A549 (cell line): ENCODE measurements around the gene HCLS1. TPM values are rescaled to one million over a fixed set of nuclear protein-coding genes. Genes with fewer than 3 reads are reported as not detected.
"Not testable (repeated sequence)": the region's sequence is repeated elsewhere in the genome, so short reads cannot be mapped to it uniquely, and the experiment has no call there.

ENCODE experiments used
- ATAC-seq, 2 experiments: fragments of 200-7000 bp in 1 of 2; fragments of >200 bp in 1 of 2; cut with Nextera tagmentation in 1 of 2; cut with Tn5 transposase in 1 of 2; 3 replicates each; pipeline versions ENCODE4 v1.8.0 to v1.9.1; 2018 to 2020; ENCODE audit warnings: mild to moderate bottlenecking in 1 of 2, moderate library complexity in 1 of 2
- CTCF ChIA-PET: fragments of 300-600 bp; sonication (Branson Sonifier 250); formaldehyde crosslinking; extraction: SDS; loops from one replicate; lab custom pipeline; 2021; ENCODE audit warnings: antibody characterized with exemption, inconsistent platforms; lab: Yijun Ruan, JAX
- POLR2A ChIA-PET: fragments of 350-600 bp; formaldehyde crosslinking; extraction: SDS; loops from one replicate; lab custom pipeline; 2021; ENCODE audit warnings: antibody characterized with exemption, inconsistent platforms; lab: Yijun Ruan, JAX
- DNase-seq, 2 experiments: peaks; one replicate each; pipeline versions ENCODE4 v3.0.0 to v3.0.0-alpha.2; 2011 to 2016; ENCODE audit warnings: low read depth in 1 of 2, low spot score in 1 of 2
- FAIRE-seq: peaks from 2 replicates; lab custom pipeline; 2011; peaks lifted over from hg19 to GRCh38; lab: Jason Lieb, UNC
- H3K27ac ChIP-seq, 2 experiments: fragments of >200 bp; sonication (Bioruptor Twin); formaldehyde crosslinking; 3 replicates each; pipeline ENCODE4 v1.5.1; 2016 to 2017
- H3K4me1 ChIP-seq: fragments of >200 bp; sonication (Bioruptor Twin); formaldehyde crosslinking; 3 replicates; pipeline ENCODE4 v1.6.1; 2016
- H3K4me2 ChIP-seq: fragments of >200 bp; sonication (Bioruptor Twin); formaldehyde crosslinking; 3 replicates; pipeline ENCODE4 v1.6.1; 2016
- H3K4me3 ChIP-seq: fragments of >200 bp; sonication (Bioruptor Twin); formaldehyde crosslinking; 3 replicates; pipeline ENCODE4 v1.5.1; 2016
- H3K9me3 ChIP-seq: fragments of >200 bp; sonication (Bioruptor Twin); formaldehyde crosslinking; 3 replicates; pipeline ENCODE4 v1.6.1; 2016
- BHLHE40 ChIP-seq: IDR thresholded peaks from 2 replicates; pipeline ENCODE4 v1.6.1; 2012; ENCODE audit warnings: low read depth, low read length, inconsistent platforms
- CBX2 ChIP-seq: fragments of 200-600 bp; sonication (generic); IDR thresholded peaks from 2 replicates; pipeline ENCODE4 v1.6.1; 2016; ENCODE audit warnings: low read depth, mild to moderate bottlenecking, borderline replicate concordance
- EHMT2 ChIP-seq: fragments of 200-600 bp; sonication (generic); IDR thresholded peaks from 2 replicates; pipeline ENCODE4 v1.6.1; 2016; ENCODE audit warnings: antibody characterized with exemption, low read depth, mild to moderate bottlenecking, moderate library complexity
- ELK1 ChIP-seq: fragments of 150-350 bp; IDR thresholded peaks from 2 replicates; pipeline ENCODE4 v1.6.1; 2014; ENCODE audit warnings: low read depth, mild to moderate bottlenecking, low read length
- EP300 ChIP-seq, 2 experiments: fragments of >200 bp; sonication (Bioruptor Twin); formaldehyde crosslinking; IDR thresholded peaks; 2 replicates in 1 of 2; 3 replicates in 1 of 2; pipeline ENCODE4 v1.6.1; 2016 to 2017
- FOSB ChIP-seq: fragments of 250-450 bp; sonication (Bioruptor Pico); IDR thresholded peaks from 2 replicates; pipeline ENCODE4 v1.5.0; 2020; ENCODE audit warnings: mild to moderate bottlenecking, moderate library complexity
- HEYL ChIP-seq: fragments of 250-450 bp; sonication (Bioruptor Pico); IDR thresholded peaks from 2 replicates; pipeline ENCODE4 v1.8.0; 2021; ENCODE audit warnings: mild to moderate bottlenecking, moderate library complexity
- HOXB5 ChIP-seq: fragments of 250-450 bp; sonication (Bioruptor Pico); IDR thresholded peaks from 2 replicates; pipeline ENCODE4 v1.5.0; 2020; ENCODE audit warnings: mild to moderate bottlenecking, moderate library complexity
- JUN ChIP-seq, 2 experiments: fragments of >200 bp; sonication (Bioruptor Twin); formaldehyde crosslinking; IDR thresholded peaks; 2 replicates in 1 of 2; 3 replicates in 1 of 2; pipeline ENCODE4 v1.6.1; 2016 to 2017
- JUNB ChIP-seq: fragments of >200 bp; sonication (Bioruptor Twin); formaldehyde crosslinking; IDR thresholded peaks from 2 replicates; pipeline ENCODE4 v1.6.1; 2016
- MAX ChIP-seq: IDR thresholded peaks from 2 replicates; pipeline ENCODE4 v1.6.1; 2012
- MYC ChIP-seq: IDR thresholded peaks from 2 replicates; pipeline ENCODE4 v1.6.1; 2012; ENCODE audit warnings: mild to moderate bottlenecking, inconsistent platforms, low read length, improper control_type of control experiment, borderline replicate concordance
- NFE2L2 ChIP-seq: fragments of 150-350 bp; conservative IDR thresholded peaks from 2 replicates; pipeline ENCODE4 v1.6.1; 2014; ENCODE audit warnings: low read length
- NR3C1 ChIP-seq: fragments of >200 bp; sonication (Bioruptor Twin); formaldehyde crosslinking; IDR thresholded peaks from 3 replicates; pipeline ENCODE4 v1.6.1; 2017
- POLR2AphosphoS2 ChIP-seq: conservative IDR thresholded peaks from 2 replicates; pipeline ENCODE4 v1.6.1; 2012; ENCODE audit warnings: low read length, improper control_type of control experiment, inconsistent platforms
- RAD21 ChIP-seq, 2 experiments: fragments of >200 bp in 1 of 2; sonication (Bioruptor Twin) in 1 of 2; formaldehyde crosslinking in 1 of 2; IDR thresholded peaks in 1 of 2; conservative IDR thresholded peaks in 1 of 2; 2 replicates in 1 of 2; 3 replicates in 1 of 2; pipeline ENCODE4 v1.6.1; 2012 to 2018; ENCODE audit warnings: inconsistent platforms in 1 of 2
- SMC3 ChIP-seq: fragments of >200 bp; sonication (Bioruptor Twin); formaldehyde crosslinking; IDR thresholded peaks from 3 replicates; pipeline ENCODE4 v1.6.1; 2018; ENCODE audit warnings: inconsistent platforms
- SREBF2 ChIP-seq: fragments of 450-650 bp; IDR thresholded peaks from 2 replicates; pipeline ENCODE4 v1.6.1; 2014; ENCODE audit warnings: mild to moderate bottlenecking, moderate library complexity
- TFCP2L1 ChIP-seq: fragments of 250-450 bp; sonication (Bioruptor Pico); IDR thresholded peaks from 2 replicates; pipeline ENCODE4 v1.5.0; 2021; ENCODE audit warnings: mild to moderate bottlenecking
- USF2 ChIP-seq: fragments of 450-650 bp; IDR thresholded peaks from 2 replicates; pipeline ENCODE4 v1.6.1; 2014; ENCODE audit warnings: antibody characterized with exemption
- WGBS: methylation state at CpG from one replicate; pipeline ENCODE4 v1.1.6; 2017; ENCODE audit errors: missing lambda C conversion rate; 5-methylcytosine and 5-hydroxymethylcytosine counted together
- polyA plus RNA-seq, 4 experiments: library from polyadenylated mRNA; depleted of rRNA in 3 of 4; stranded (reverse); fragments of >200 nt; fragmentation: RNase III in 1 of 4; extraction: RNeasy Plus Mini Kit Qiagen cat#74134 plus additional on column Dnase treatment in 1 of 4; gene quantifications; 2 replicates in 3 of 4; 3 replicates in 1 of 4; pipeline ENCODE4 v1.2.3, GENCODE V29; 2011 to 2017

The HCLS1 gene
- polyA plus RNA-seq, 2 of the 4 experiments (the other 2 are of a cell fraction): 0.12 to 0.14 TPM

- no peak for FAIRE-seq
- Histone ChIP-seq H3K9me3 (no peaks in the 10 kb centered on the region), H3K27ac (no peak overlapping the region), H3K4me2 (no peak overlapping the region), H3K4me3 (no peak overlapping the region), H3K4me1 (no peaks in the 10 kb centered on the region)
- ChIA-PET POLR2A (no interaction called here), CTCF (no interaction called here)
- WGBS: 59% methylated on average over 4 of the region's 4 CpGs
- TF ChIP-seq JUNB: no peak
- no peak for TF ChIP-seq FOSB (CRISPR knock-in tag)
- TF ChIP-seq ELK1: no peak
- TF ChIP-seq HOXB5 (CRISPR knock-in tag): no peak
- TF ChIP-seq NR3C1: no peak
- TF ChIP-seq SMC3: no peak
- TF ChIP-seq BHLHE40: no peak
- no peak for TF ChIP-seq SREBF2
- TF ChIP-seq POLR2AphosphoS2: no peak
- TF ChIP-seq CBX2: no peak
- TF ChIP-seq USF2: no peak
- TF ChIP-seq EHMT2: no peak
- TF ChIP-seq TFCP2L1 (CRISPR knock-in tag): no peak
- TF ChIP-seq NFE2L2: no peak
- no peak for TF ChIP-seq HEYL (CRISPR knock-in tag)
- TF ChIP-seq MYC: no peak
- no peak for TF ChIP-seq JUN (IDR thresholded peaks at IDR 0.05)
- no peak for TF ChIP-seq EP300 (IDR thresholded peaks at IDR 0.05)
- no peak for TF ChIP-seq RAD21 (conservative IDR thresholded peaks at IDR 0.05 in 1 of 2, IDR thresholded peaks at IDR 0.05 in 1 of 2)
- DNase-seq: no peak
- ATAC-seq: no peak
These were observed 64.8 kb downstream of the HCLS1 start for GRCh38 chr3:121595765-121596406.

- ATAC-seq: no peak
- WGBS: 60% methylated on average over 2 of the region's 2 CpGs
- ChIA-PET POLR2A (no interaction called here), CTCF (interaction anchor here (0.9 kb wide), 1 partner anchor 15 kb away, joined by 3 read pairs; no protein-coding TSS in a partner anchor)
- no peaks in the 10 kb centered on the region for H3K4me1 ChIP-seq
- H3K4me3 ChIP-seq: no peak overlapping the region
- no peak overlapping the region for H3K27ac ChIP-seq
- DNase-seq: no peak
- FAIRE-seq: no peak
- H3K9me3 ChIP-seq: no peaks in the 10 kb centered on the region
- TF ChIP-seq MYC: no peak
- no peak for TF ChIP-seq HEYL (CRISPR knock-in tag)
- TF ChIP-seq MAX: no peak
- no peak overlapping the region for H3K4me2 ChIP-seq
These were observed 65.9 kb downstream of the HCLS1 start for GRCh38 chr3:121594850-121595249.

GRCh38 chr3:121593806-121594205, 66.9 kb downstream of the HCLS1 start:
- CTCF ChIA-PET: interaction anchor here (0.9 kb wide), 1 partner anchor 14 kb away, joined by 3 read pairs; no protein-coding TSS in a partner anchor
- H3K4me3 ChIP-seq, H3K27ac ChIP-seq, DNase-seq, H3K4me2 ChIP-seq, H3K4me1 ChIP-seq, H3K9me3 ChIP-seq, FAIRE-seq, POLR2A ChIA-PET, ATAC-seq: not testable (repeated sequence)
- WGBS: 65% methylated on average over 4 of the region's 4 CpGs
